ENCODE data around the gene SNX5.

Gene SNX5

GRCh38 chr20:17968366-17969277 is at the start of gene SNX5, which contains the start of gene MGME1:
Gene SNX5, minus strand, starts transcription at chr20:17968794. Its CDS starts 369 bp downstream, at chr20:17968425.
Gene MGME1, plus strand, starts transcription at chr20:17969018. Its CDS starts 842 bp downstream, at chr20:17969860.
- peaks cover 0 to 2% (median 0%) of the 10 kb centered on the region in 5 donors for H3K27me3 ChIP-seq (ENCODE audit: control insufficient read depth in 5 of 5, insufficient read depth in 4 of 5, low read length in 5 of 5)
- H3K4me3 ChIP-seq (ENCODE audit: low read depth in 1 of 5, low read length in 5 of 5) = peak within 1 kb of the TSS; percentile 90 to 98 (median 98)
- no peaks in the 10 kb centered on the region for H3K9me3 ChIP-seq (ENCODE audit: control insufficient read depth in 5 of 5, low read length in 5 of 5)
- H3K27ac ChIP-seq (ENCODE audit: low read depth, low read length) = peak within 1 kb of the TSS; percentile 97
- peaks cover 11 to 77% (median 75%) of the 10 kb centered on the region in 5 donors for H3K4me1 ChIP-seq (ENCODE audit: control insufficient read depth in 5 of 5, insufficient read depth in 5 of 5, low read length in 5 of 5)
- peak within 1 kb of the TSS; percentile 84 to 95 (median 92) for H3K9ac ChIP-seq (ENCODE audit: low read length in 5 of 5)
- H3K36me3 ChIP-seq (ENCODE audit: control insufficient read depth in 5 of 5, insufficient read depth in 5 of 5, low read length in 5 of 5) = no peaks in the 10 kb centered on the region

DNA sequence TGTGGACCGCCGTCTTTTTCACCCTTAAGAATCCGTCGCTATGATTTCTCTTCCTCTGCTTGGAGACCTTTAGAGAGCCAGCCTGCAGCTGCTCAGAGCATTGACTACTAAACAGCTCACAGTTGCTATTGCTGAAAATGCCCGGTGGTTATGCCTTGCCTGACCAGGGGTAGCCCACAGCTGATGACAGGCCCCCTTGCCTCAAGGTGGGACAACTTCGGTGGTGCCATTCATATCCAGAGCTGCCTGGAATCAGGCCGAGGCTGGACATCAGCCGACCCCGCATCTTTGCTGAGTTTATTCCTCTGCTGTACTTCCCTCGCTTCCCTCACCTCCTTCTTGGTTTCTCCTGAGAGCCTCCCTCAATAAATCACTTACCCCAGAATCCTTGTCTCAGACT is 49.5 kb upstream of the SNX5 start:
- Histone ChIP-seq H3K27me3 (ENCODE audit: control insufficient read depth in 5 of 5, insufficient read depth in 4 of 5, low read length in 5 of 5) (peaks cover 0 to 1% (median 0%) of the 10 kb centered on the region in 5 donors), H3K4me3 (ENCODE audit: low read depth in 1 of 5, low read length in 5 of 5) (no peak overlapping the region), H3K36me3 (ENCODE audit: control insufficient read depth in 5 of 5, insufficient read depth in 5 of 5, low read length in 5 of 5) (no peaks in the 10 kb centered on the region), H3K9ac (ENCODE audit: low read length in 5 of 5) (no peak overlapping the region), H3K27ac (ENCODE audit: low read depth, low read length) (no peak overlapping the region), H3K4me1 (ENCODE audit: control insufficient read depth in 5 of 5, insufficient read depth in 5 of 5, low read length in 5 of 5) (no peaks in the 10 kb centered on the region), H3K9me3 (ENCODE audit: control insufficient read depth in 5 of 5, low read length in 5 of 5) (no peaks in the 10 kb centered on the region)

- H3K27me3 ChIP-seq (ENCODE audit: control insufficient read depth in 5 of 5, insufficient read depth in 4 of 5, low read length in 5 of 5) = no peaks in the 10 kb centered on the region
- H3K4me1 ChIP-seq (ENCODE audit: control insufficient read depth in 5 of 5, insufficient read depth in 5 of 5, low read length in 5 of 5) = no peaks in the 10 kb centered on the region
- H3K9me3 ChIP-seq (ENCODE audit: control insufficient read depth in 5 of 5, low read length in 5 of 5) = no peaks in the 10 kb centered on the region
- H3K27ac ChIP-seq (ENCODE audit: low read depth, low read length) = no peak overlapping the region
- no peak overlapping the region for H3K4me3 ChIP-seq (ENCODE audit: low read depth in 1 of 5, low read length in 5 of 5)
- no peak overlapping the region for H3K9ac ChIP-seq (ENCODE audit: low read length in 5 of 5)
- no peaks in the 10 kb centered on the region for H3K36me3 ChIP-seq (ENCODE audit: control insufficient read depth in 5 of 5, insufficient read depth in 5 of 5, low read length in 5 of 5)
Measured at GRCh38 chr20:18016772-18017171, 48.2 kb upstream of the SNX5 start.

DNA sequence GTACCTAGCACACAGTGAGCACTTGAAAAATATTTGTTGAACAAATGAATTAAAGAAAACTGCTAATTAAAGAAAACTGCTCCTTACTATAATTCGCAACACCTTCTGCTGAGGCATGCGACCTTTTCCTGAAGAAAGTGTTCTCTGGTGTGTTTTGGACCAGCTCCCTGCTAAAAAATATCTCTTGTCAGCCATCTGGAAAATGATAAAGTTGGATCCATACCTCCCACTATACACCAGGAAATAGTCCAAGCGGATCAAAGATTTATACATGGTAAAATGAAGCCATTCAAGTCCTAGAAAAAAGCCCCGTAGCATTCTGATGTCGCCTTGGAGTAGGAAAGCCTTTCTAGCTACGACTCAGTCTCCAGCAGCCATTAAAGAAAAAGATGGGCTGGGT is 45.8 kb upstream of the SNX5 start:
- Histone ChIP-seq H3K4me3 (ENCODE audit: low read depth in 1 of 5, low read length in 5 of 5) (no peak overlapping the region), H3K9me3 (ENCODE audit: control insufficient read depth in 5 of 5, low read length in 5 of 5) (no peaks in the 10 kb centered on the region), H3K36me3 (ENCODE audit: control insufficient read depth in 5 of 5, insufficient read depth in 5 of 5, low read length in 5 of 5) (no peaks in the 10 kb centered on the region), H3K27me3 (ENCODE audit: control insufficient read depth in 5 of 5, insufficient read depth in 4 of 5, low read length in 5 of 5) (no peaks in the 10 kb centered on the region), H3K27ac (ENCODE audit: low read depth, low read length) (no peak overlapping the region), H3K9ac (ENCODE audit: low read length in 5 of 5) (no peak overlapping the region), H3K4me1 (ENCODE audit: control insufficient read depth in 5 of 5, insufficient read depth in 5 of 5, low read length in 5 of 5) (no peaks in the 10 kb centered on the region)

- H3K27ac ChIP-seq (ENCODE audit: low read depth, low read length) = no peak overlapping the region
- H3K9me3 ChIP-seq (ENCODE audit: control insufficient read depth in 5 of 5, low read length in 5 of 5) = no peaks in the 10 kb centered on the region
- no peak overlapping the region for H3K4me3 ChIP-seq (ENCODE audit: low read depth in 1 of 5, low read length in 5 of 5)
- no peaks in the 10 kb centered on the region for H3K36me3 ChIP-seq (ENCODE audit: control insufficient read depth in 5 of 5, insufficient read depth in 5 of 5, low read length in 5 of 5)
- peaks cover 0 to under 1% (median 0%) of the 10 kb centered on the region in 5 donors for H3K4me1 ChIP-seq (ENCODE audit: control insufficient read depth in 5 of 5, insufficient read depth in 5 of 5, low read length in 5 of 5)
- H3K27me3 ChIP-seq (ENCODE audit: control insufficient read depth in 5 of 5, insufficient read depth in 4 of 5, low read length in 5 of 5) = no peaks in the 10 kb centered on the region
- H3K9ac ChIP-seq (ENCODE audit: low read length in 5 of 5) = no peak overlapping the region
Measured at GRCh38 chr20:18012901-18013300, 44.3 kb upstream of the SNX5 start.

DNA sequence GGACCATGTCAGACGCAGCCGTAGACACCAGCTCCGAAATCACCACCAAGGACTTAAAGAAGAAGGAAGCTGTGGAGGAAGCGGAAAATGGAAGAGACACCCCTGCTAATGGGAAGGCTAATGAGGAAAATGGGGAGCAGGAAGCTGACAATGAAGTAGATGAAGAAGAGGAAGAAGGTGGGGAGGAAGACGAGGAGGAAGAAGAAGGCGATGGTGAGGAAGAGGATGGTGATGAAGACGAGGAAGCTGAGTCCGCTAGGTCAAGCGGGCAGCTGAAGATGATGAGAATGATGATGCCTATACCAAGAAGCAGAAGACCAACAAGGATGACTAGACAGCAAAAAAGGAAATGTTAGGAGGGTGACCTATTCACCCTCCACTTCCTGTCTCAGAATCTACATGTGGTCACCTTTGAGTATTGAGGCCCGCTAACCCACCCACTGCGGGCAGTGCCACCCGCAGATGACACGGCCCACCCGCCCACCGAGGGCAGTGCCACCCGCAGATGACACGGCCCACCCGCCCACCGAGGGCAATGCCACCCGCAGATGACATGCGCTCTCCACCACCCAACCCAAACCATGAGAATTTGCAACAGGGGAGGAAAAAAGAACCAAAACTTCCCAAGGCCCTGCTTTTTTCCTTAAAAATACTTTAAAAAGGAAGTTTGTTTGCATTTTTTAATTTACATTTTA is 43.5 kb upstream of the SNX5 start:
- Histone ChIP-seq H3K27me3 (ENCODE audit: control insufficient read depth in 5 of 5, insufficient read depth in 4 of 5, low read length in 5 of 5) (no peaks in the 10 kb centered on the region), H3K4me3 (ENCODE audit: low read depth in 1 of 5, low read length in 5 of 5) (no peak overlapping the region), H3K9me3 (ENCODE audit: control insufficient read depth in 5 of 5, low read length in 5 of 5) (no peaks in the 10 kb centered on the region), H3K9ac (ENCODE audit: low read length in 5 of 5) (no peak overlapping the region), H3K27ac (ENCODE audit: low read depth, low read length) (no peak overlapping the region), H3K36me3 (ENCODE audit: control insufficient read depth in 5 of 5, insufficient read depth in 5 of 5, low read length in 5 of 5) (no peaks in the 10 kb centered on the region), H3K4me1 (ENCODE audit: control insufficient read depth in 5 of 5, insufficient read depth in 5 of 5, low read length in 5 of 5) (peaks cover 0 to 8% (median 7%) of the 10 kb centered on the region in 5 donors)

GRCh38 chr20:18011482-18011881 is 42.9 kb upstream of the SNX5 start:
- Histone ChIP-seq H3K27me3 (ENCODE audit: control insufficient read depth in 5 of 5, insufficient read depth in 4 of 5, low read length in 5 of 5) (no peaks in the 10 kb centered on the region), H3K27ac (ENCODE audit: low read depth, low read length) (no peak overlapping the region), H3K36me3 (ENCODE audit: control insufficient read depth in 5 of 5, insufficient read depth in 5 of 5, low read length in 5 of 5) (no peaks in the 10 kb centered on the region), H3K9me3 (ENCODE audit: control insufficient read depth in 5 of 5, low read length in 5 of 5) (no peaks in the 10 kb centered on the region), H3K4me3 (ENCODE audit: low read depth in 1 of 5, low read length in 5 of 5) (no peak overlapping the region), H3K4me1 (ENCODE audit: control insufficient read depth in 5 of 5, insufficient read depth in 5 of 5, low read length in 5 of 5) (peaks cover 0 to 8% (median 7%) of the 10 kb centered on the region in 5 donors), H3K9ac (ENCODE audit: low read length in 5 of 5) (no peak overlapping the region)

DNA sequence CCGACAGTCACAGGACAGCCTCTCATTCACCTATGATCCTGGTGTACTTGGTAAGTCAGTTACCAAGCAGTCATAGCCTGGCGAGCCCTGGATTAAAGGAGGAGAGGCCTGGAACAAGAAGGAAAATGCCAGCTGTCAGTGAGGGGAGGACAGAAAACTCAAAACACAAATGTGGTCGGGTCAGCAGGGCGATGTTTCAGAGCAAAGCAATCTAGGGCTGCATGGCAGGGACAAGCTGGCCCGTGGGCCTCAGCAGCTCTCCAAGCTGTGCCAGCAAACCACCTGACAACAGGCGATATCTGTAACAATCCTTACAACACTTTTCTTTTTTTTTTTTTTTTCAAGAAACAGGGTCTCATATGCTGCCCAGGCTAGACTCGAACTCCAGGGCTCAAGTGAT is 40.5 kb upstream of the SNX5 start:
- no peaks in the 10 kb centered on the region for H3K9me3 ChIP-seq (ENCODE audit: control insufficient read depth in 5 of 5, low read length in 5 of 5)
- H3K9ac ChIP-seq (ENCODE audit: low read length in 5 of 5) = no peak overlapping the region
- H3K4me3 ChIP-seq (ENCODE audit: low read depth in 1 of 5, low read length in 5 of 5) = no peak overlapping the region
- no peak overlapping the region for H3K27ac ChIP-seq (ENCODE audit: low read depth, low read length)
- H3K36me3 ChIP-seq (ENCODE audit: control insufficient read depth in 5 of 5, insufficient read depth in 5 of 5, low read length in 5 of 5) = no peaks in the 10 kb centered on the region
- H3K27me3 ChIP-seq (ENCODE audit: control insufficient read depth in 5 of 5, insufficient read depth in 4 of 5, low read length in 5 of 5) = no peaks in the 10 kb centered on the region
- peaks cover 0 to 11% (median 7%) of the 10 kb centered on the region in 5 donors for H3K4me1 ChIP-seq (ENCODE audit: control insufficient read depth in 5 of 5, insufficient read depth in 5 of 5, low read length in 5 of 5)

- H3K36me3 ChIP-seq (ENCODE audit: control insufficient read depth in 5 of 5, insufficient read depth in 5 of 5, low read length in 5 of 5) = no peaks in the 10 kb centered on the region
- no peak overlapping the region for H3K4me3 ChIP-seq (ENCODE audit: low read depth in 1 of 5, low read length in 5 of 5)
- H3K9ac ChIP-seq (ENCODE audit: low read length in 5 of 5) = no peak overlapping the region
- no peaks in the 10 kb centered on the region for H3K9me3 ChIP-seq (ENCODE audit: control insufficient read depth in 5 of 5, low read length in 5 of 5)
- peaks cover 0 to 13% (median 7%) of the 10 kb centered on the region in 5 donors for H3K4me1 ChIP-seq (ENCODE audit: control insufficient read depth in 5 of 5, insufficient read depth in 5 of 5, low read length in 5 of 5)
- no peak overlapping the region for H3K27ac ChIP-seq (ENCODE audit: low read depth, low read length)
- H3K27me3 ChIP-seq (ENCODE audit: control insufficient read depth in 5 of 5, insufficient read depth in 4 of 5, low read length in 5 of 5) = no peaks in the 10 kb centered on the region
Measured at GRCh38 chr20:18007534-18008292, 39.1 kb upstream of the SNX5 start.

Measured in subcutaneous abdominal adipose tissue (tissue), 5 donors.